Occipital lobe (tissue), 2 donors: ENCODE results near the gene GMFB. TPM values are rescaled to one million over a fixed set of nuclear protein-coding genes. Genes with fewer than 3 reads are reported as not detected.
"Not testable (repeated sequence)": the region's sequence is repeated elsewhere in the genome, so short reads cannot be mapped to it uniquely, and the experiment has no call there.

ENCODE experiments used
- DNase-seq: peaks from one replicate; lab custom pipeline; 2025; lab: John Stamatoyannopoulos, UW
- total RNA-seq: library from RNA; depleted of rRNA; stranded (reverse); fragments of >200 nt; gene quantifications from one replicate; pipeline ENCODE4 v1.2.3, GENCODE V29; 2014

GMFB gene
- total RNA-seq, 1 donor from 2014 or later = 257 TPM

DNA sequence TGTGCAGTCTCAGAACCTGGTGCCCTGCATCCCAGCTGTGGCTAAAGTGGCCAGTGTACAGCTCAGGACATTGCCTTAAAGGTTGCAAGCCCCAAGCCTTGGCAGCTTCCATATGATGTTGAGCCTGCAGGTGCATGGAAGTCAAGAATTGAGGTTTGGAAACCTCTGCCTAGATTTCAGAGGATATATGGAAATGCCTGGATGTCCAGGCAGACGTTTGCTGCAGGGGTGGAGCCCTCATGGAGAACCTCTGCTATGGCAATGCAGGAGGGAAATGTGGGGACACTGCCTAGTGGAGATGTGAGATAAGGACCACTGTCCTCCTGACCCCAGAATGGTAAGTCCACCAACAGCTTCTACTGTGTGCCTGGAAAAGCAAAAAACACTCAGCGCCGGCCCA, 29.7 kb downstream of the GMFB start:
- no peak for DNase-seq

DNA sequence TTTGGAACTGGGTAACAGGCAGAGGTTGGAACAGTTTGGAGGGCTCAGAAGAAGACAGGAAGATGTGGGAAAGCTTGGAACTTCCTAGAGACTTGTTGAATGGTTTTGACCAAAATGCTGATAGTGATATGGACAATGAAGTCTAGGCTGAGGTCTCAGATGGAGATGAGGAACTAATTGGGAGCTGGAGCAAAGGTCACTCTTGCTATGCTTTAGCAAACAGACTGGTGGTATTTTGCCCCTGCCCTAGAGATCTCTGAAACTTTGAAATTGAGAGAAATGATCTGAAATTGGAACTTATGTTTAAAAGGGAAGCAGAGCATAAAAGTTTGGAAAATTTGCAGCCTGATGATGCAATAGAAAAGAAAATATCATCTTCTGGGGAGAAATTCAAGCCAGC, 30.2 kb downstream of the GMFB start:
- DNase-seq = not testable (repeated sequence)

DNA sequence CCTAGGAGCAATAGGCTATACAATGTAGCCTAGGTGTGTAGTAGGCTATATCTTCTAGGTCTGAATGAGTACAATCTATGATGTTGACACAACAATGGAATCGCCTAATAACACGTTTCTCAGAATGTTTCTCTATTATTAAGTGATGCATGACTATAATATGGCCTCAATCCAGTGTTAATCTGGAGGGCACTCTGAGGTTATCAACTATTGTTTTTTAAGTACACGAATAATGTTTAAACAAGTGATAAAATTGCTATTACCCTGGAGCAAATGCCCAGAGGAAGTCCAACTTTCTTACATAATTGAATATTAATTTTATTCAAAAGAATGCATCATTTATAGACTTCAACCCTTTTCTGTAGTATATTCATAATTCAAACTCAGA, 31.2 kb downstream of the GMFB start:
- DNase-seq = no peak

DNA sequence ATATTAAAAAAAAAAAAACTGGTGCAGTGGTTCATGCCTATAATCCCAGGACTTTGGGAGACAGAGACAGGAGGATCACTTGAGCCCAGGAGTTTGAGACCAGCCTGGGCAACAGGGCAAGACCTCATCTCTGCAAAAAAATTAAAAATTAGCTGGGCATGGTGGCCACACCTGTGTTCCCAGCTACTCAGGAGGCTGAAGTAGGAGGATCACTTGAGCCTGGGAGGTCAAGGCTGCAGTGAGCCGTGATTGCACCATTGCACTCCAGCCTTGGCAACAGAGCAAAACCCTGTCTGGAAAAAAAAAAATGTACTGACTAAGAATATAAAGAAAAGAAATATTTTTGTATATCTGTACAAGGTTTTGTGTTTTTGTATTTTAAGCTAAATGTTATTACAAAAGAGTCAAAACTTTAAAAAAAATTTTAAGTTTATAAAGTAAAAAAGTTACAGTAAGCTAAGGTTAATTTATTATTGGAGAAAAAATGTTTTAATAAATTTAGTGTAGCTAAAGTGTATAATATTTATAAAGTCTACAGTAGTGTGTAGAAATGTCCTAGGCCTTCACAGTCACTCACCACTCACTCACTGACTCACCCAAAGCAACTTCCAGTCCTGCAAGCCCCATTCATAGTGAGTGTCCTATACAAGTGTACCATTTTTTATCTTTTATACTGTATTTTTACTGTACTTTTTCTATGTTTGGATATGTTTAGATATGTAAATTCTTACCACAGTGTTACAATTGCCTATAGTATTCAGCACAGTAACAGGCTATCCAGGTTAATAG, 31.8 kb downstream of the GMFB start:
- not testable (repeated sequence) for DNase-seq

DNA sequence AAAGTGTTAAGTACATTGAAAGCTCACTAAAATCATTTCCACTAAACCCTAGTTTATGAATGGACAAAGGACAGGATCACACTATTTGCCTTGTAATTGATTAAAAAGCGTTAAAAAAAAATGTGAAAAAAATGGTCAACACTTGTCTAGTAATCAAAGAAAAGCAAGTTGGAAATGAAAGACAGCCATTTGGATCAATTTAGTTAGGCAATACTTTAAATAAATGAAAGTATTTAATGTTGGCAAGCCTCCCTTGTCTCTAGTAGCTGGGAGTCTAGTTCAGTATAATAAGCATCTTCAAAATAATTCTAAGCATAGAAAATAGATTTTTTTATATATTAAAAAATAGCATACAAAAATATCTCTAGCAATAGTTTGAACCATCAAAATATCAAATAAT, 33.4 kb downstream of the GMFB start:
- DNase-seq = no peak

DNA sequence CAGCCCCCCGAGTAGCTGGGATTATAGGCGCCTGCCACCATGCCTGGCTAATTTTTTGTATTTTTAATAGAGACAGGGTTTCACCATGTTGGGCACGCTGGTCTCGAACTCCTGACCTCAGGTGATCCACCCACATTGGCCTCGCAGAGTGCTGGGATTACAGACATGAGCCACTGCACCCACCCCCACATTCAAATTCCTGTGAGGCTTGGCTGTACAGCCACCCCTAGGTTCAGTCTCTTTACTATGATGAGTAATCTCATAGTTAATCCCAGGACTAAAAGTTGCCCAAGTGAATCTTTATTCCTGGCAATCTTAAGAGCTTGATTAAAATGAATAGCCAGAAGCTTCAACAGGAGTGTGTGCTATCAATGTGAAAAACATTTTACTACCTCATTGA, 34.8 kb downstream of the GMFB start:
- DNase-seq = not testable (repeated sequence)

DNA sequence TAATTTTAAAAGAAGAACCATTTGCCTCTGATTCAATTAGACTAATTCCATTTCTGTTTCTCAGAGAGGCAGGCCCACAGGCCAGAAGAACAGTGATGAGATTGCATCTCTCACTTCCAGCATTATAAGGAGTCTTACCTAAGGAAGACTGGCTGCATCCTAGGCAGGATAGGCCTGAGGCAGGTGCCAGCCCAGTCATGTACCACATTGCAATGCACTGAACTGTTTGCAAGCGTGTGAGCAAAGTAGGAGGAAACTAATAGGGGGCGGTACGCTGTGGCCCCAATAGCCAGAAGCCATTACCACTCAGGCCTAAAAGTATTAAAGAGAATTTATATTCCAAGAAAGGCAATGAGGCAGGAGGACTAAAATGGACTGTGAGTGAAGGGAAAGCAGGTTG, 35.5 kb downstream of the GMFB start:
- DNase-seq = no peak

DNA sequence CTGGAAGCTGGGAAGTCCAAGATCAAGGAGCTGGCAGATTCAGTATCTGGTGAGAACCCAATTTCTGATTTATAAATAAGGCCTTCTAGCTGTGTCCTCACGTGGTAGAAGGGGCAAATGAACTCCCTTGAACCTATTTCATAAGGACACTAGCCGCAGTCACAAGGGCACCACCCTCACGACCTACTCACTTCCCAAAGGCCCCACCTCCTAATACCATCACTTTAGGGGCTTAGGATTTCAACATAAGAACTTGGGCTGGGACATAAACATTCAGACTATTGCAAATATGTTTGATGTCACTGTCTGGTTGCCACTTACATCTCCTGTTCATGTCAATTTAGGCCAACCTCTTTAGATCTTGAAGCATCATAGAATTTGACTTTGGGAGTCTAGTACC, 36.8 kb downstream of the GMFB start:
- no peak for DNase-seq

DNA sequence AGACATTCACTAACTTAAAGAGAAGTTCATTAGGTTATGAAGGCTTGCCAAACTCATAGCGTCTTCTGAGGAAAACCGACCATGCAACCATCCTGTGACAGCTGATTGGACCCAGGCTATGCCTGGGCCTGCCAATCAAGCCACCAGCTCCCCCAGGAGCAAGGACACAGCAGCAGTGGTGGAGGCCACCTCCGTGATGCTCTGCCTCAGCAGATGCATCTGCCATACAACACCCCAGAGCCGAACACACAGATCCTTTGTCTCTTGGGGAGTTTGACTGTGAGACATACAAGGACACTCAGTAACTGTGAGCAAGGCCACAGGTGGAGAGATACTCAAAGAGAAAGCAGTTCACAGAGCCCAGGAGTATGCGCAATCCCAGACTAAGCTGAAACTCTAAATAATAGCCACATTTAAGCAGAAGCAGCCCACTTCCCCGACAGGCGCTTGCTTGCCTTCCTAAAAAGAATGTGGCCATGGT, 37.6 kb downstream of the GMFB start:
- DNase-seq = no peak

DNA sequence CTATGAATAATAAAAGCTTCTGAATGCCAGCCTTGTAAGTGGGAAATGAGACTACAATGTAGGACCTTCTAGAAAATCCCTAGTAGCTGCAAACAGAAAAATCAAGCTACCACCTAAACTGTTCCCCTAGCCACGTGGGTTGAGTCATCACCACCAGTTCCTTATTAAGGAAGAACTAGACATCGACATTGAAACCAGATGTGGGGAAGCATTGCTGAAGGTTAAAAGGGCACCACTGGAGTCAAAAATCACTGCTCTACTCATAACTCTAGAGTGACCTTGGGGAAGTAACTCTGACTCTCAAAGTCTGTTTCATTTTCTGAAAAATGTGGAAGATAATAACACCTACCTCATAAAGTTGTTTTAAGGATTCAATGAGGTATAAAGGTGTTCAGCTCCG, 38.2 kb downstream of the GMFB start:
- DNase-seq = no peak

DNA sequence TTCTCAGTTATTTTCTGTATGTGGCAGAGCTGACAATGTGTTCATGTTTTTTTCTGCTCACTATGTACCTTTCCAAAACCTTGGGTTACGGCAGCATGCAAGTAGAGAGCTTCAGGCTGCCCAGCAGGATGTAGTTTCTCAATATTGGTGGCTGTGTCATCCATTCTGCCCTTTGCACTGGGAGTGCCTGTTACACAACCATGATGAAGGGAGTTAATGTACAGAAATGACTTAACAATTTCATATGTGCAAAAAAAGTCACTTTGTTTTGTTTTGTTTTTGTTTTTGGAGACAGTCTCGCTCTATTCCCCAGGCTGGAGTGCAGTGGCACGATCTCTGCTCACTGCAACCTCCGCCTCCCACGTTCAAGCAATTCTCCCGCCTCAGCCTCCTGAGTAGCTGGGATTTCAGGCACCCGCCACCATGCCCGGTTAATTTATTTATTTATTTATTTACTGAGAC, 41.5 kb downstream of the GMFB start:
- DNase-seq = no peak

DNA sequence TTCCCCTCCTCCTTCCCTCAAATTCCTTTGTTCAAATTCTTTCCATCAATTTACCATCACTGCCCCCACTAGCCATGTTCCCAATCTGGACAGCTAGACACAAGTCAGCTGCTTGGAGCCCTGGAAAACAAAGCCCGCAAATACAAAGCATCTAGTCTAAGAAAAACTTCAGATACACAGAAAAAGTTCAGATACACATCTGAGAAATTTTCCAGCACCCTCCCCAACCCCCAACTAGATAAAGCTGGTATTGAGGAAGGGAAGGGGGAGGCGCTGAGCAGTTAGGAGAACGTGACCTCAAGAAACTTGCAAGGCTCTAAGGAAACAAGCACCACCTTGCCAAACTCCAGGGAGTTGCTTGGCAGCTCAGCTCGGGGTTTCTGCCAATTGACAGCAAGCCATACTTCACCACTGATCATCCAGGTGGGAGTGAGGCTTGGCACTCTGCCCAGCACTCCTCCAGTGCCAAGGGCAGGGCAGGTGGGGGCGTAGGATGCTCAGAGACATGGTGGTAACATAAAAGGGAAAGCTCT, 42.6 kb downstream of the GMFB start:
- peak; percentile 47 for DNase-seq

DNA sequence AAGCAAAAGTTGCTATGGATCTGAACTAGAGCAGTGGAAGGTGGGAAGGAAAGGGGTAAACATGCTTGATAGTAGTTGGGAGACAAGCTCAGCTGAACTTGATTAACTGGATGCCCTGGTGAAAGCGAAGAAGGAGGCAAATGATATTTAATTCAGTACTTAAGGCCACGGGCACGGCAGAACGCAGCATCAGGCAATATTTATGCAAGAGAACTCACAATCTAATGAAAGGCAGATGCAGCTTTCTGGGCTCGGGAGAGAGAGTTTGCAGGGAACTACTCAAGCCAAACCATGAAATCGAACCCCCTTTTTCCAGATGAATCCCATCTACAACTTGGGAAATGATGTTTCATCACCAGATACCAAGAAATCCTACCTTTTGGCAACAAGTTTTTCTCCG, 44.1 kb downstream of the GMFB start:
- DNase-seq = no peak

DNA sequence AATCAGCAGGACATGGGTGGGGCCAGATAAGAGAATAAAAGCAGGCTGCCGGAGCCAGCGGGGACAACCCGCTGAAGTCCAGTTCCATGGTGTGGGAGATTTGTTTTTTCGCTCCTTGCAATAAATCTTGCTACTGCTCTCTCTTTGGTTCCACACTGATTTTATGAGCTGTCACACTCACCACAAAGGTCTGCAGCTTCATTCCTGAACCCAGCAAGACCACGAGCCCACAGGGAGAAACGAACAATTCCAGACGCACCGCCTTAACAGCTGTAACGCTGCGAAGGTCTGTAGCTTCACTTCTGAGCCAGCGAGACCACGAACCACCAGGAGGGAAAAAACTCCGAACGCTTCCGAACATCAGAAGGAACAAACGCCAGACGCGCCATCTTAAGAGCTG, 44.8 kb downstream of the GMFB start:
- no peak for DNase-seq

DNA sequence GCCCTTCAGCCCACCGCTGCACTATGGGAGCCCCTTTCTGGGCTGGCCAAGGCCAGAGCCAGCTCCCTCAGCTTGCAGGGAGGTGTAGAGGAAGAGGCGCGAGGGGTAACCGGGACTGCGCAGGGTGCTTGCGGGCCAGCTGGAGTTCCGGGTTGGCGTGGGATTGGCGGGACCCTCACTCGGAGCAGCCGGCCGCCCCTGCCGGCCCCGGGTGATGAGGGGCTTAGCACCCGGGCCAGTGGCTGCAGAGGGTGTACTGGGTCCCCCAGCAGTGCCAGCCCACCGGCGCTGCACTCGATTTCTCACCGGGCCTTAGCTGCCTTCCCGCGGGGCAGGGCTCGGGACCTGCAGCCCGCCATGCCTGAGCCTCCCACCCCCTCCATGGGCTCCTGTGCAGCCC, 45.8 kb downstream of the GMFB start:
- not testable (repeated sequence) for DNase-seq

DNA sequence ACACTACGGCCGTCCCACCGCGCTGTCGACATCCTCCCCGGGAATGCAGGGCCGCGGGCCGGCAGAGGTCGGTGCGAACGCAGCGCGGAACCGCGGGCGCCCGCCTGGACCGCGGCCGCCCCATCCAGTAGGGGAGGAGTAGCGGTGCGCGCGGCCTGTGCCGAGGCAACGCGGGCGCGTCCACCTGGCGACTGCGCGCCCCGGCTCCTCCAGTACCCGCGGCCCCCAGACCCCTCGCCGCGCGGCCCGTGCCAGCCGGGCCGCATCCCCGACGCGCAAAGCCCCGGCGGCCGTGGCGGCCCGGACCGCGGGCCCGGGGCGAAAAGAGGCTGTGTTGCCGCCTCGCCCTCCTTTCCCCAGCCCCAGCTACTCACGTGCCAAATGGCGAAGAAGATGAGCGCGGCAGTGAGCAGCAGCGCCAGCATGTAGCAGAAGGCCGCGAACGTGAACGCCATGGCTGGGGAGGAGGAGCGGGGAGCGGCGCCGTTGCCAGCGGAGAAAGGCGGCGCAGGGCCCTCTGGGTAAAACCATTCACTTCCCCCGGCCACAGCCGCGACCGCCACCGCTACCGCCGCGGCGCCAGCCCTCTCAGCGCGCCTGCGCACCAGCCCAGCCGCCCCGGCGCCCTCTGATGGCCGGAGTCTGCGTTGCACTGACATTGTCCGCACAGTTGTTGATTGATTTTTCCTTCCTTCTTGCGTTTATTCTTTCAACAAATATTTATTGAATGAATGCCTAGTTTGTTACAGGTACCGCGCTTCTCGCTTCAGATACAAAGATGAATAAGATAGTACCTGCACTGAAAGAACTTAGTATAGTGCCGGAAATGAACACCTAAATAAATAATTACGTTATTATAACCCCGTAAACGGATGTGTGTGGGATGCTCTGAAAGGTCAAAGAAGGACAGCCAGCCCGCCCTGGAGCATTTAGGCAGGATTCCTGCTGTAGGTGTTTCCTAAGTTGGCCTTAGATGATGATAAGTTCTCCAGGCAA, 47.6 kb downstream of the GMFB start, which contains the start of gene CNIH1:
TSS of gene CNIH1 (minus strand) at position 502 of the 996 bp plus-strand sequence. CDS start at position 455, 47 bp downstream.
- peak; percentile 88 for DNase-seq

DNA sequence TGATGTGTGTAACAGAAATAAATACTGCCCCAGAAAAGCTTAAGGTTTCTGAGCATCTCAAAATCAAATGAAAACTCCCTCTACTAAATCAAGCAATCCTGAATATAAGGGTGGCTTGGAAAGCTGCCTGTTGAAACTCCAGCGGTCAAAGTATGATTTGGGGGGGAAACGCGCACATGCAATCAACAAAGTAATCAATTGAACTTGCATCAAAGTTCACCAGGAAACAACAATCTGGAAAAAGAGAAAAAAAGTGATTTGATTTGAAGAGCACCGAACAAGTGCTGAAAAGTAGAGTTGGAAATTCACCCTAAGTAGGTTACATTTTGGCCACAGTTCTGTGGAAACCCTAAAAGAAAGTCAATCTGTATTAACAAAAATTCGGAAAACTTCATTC, 48.3 kb downstream of the GMFB start:
- DNase-seq = no peak

DNA sequence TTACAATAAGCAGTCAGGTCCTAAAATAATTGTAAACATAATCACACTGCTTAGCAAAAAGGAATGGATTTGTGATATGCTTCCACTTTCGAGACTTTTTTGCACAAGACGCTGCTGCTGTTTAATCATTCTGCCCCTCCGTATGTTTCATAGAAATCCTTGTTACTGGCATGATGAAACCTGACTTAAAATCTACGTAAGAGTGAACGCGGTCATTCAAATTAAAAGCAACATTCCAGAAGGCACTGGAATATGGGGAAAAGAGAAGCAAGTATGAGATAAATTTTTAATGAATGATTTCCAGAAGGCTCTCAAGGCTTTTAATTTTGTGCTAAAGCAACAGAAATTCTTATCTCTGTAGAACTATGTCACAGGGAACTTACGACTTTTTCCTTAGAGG, 48.7 kb downstream of the GMFB start:
- no peak for DNase-seq

DNA sequence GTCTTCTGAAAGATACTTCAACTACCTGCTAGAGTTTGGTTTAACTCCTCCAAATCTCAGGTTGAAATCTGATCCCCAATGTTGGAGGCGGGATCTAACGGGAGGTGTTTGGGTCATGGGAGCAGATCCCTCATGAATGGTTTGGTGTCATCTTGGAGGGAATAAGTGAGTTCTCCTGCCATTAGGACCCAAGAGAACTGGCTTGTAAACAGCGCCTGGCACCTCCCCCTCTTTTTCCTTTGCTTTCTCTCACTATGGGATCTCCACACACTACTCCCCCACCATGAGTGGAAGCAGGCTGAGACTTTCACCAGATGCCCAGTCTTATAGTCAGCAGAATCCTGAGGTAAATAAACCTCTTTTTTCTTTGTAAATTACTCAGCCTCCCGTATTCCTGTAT, 50.1 kb downstream of the GMFB start:
- no peak for DNase-seq

DNA sequence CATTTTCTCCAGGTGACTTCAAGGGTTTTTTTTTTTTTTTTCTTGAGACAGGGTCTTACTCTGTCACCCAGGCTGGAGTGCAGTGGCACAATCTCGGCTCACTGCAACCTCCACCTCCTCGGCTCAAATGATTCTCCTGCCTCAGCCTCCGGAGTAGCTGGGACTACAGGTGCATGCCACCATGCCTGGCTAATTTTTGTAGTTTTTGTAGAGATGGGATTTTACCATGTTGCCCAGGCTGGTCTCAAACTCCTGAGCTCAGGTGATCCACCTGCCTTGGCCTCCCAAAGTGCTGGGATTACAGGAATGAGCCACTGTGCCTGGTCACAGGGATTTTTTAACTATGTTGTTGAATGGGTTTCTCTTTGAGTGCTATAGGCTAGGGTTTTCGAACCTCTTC, 50.8 kb downstream of the GMFB start:
- not testable (repeated sequence) for DNase-seq

DNA sequence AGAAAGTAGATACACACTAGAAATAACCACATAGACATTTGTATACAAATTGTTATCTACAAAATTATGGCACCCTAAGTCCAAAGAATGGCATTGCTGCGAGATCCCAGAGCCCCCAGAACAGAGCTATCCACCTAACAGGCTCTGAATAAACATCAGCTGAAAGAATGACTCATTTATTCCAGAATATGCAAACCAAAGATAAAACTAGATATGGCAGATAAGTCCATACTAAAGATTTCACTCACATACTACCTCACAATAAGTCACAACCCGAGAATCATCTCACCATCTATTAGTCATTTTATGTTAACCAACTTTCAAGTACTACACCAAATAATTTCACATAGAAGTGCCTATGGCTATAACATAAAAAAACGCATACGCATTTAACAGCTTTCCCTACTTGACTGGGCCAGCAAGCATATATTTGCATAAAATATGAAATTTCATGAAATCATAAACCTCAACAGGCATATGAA, 53.2 kb downstream of the GMFB start:
- DNase-seq = no peak

DNA sequence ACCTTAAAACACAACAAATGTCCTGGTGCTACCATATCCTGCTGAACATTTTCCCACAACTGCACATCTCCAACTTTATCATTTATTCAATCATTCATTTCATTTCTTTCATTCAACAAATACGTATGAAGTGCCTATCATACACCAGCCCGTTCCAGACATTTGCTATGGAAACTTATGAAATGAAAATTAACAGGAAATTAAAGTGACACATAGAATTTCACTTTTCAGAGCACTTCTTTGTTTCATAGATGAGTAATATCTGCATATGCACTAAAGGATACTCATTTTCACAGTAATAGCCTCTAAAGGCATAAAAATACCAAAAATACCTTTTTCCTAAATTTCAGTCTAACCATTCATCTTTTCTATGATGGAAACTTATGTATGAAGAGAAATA, 60.3 kb downstream of the GMFB start:
- DNase-seq = no peak
